MCF 10A (cell line): Measurements from ENCODE around the gene MBD3L2B. TPM values are rescaled to one million over a fixed set of nuclear protein-coding genes. Genes with fewer than 3 reads are reported as not detected.

Experiments used
- BruUV-seq: library from RNA; stranded (reverse); fragments of 400-500 nt; replicated peaks from 2 replicates; lab custom pipeline; 2021; lab: Mats Ljungman, UMichigan
- CTCF ChIA-PET: fragments of 300-600 bp; sonication (Branson Sonifier 250); formaldehyde crosslinking; extraction: SDS; loops from one replicate; lab custom pipeline; 2021; ENCODE audit warnings: antibody characterized with exemption, inconsistent platforms; lab: Yijun Ruan, JAX
- POLR2A ChIA-PET: fragments of 300-600, 350-650 bp; sonication (Branson Sonifier 250); formaldehyde crosslinking; extraction: SDS; loops from one replicate; lab custom pipeline; 2020; ENCODE audit warnings: antibody characterized with exemption, inconsistent platforms; lab: Yijun Ruan, JAX
- DNase-seq: peaks from one replicate; pipeline ENCODE4 v3.0.0-alpha.2; 2018; ENCODE audit not compliant: unreplicated experiment
- H3K27ac Mint-ChIP-seq: one replicate; pipeline ENCODE4 v1.8.0; 2022; ENCODE audit warnings: mild to moderate bottlenecking, low read depth, mixed read lengths; ENCODE audit not compliant: unreplicated experiment
- H3K27me3 Mint-ChIP-seq: one replicate; pipeline ENCODE4 v1.8.0; 2022; ENCODE audit warnings: mixed read lengths; ENCODE audit not compliant: insufficient read depth, unreplicated experiment
- H3K36me3 Mint-ChIP-seq: one replicate; pipeline ENCODE4 v1.8.0; 2022; ENCODE audit warnings: mild to moderate bottlenecking, moderate library complexity, mixed read lengths; ENCODE audit not compliant: insufficient read depth, unreplicated experiment
- H3K4me1 Mint-ChIP-seq: one replicate; pipeline ENCODE4 v1.8.0; 2022; ENCODE audit warnings: mixed read lengths; ENCODE audit not compliant: insufficient read depth, unreplicated experiment
- H3K4me3 Mint-ChIP-seq: one replicate; pipeline ENCODE4 v1.8.0; 2022; ENCODE audit warnings: mild to moderate bottlenecking, moderate library complexity, mixed read lengths; ENCODE audit not compliant: unreplicated experiment
- H3K9me3 Mint-ChIP-seq: one replicate; pipeline ENCODE4 v1.8.0; 2022; ENCODE audit warnings: mixed read lengths; ENCODE audit not compliant: unreplicated experiment
- CTCF ChIP-seq: fragments of 200-600 bp; IDR thresholded peaks from one replicate; pipeline ENCODE4 v1.8.0; 2022; ENCODE audit warnings: antibody characterized with exemption, mild to moderate bottlenecking; ENCODE audit not compliant: unreplicated experiment
- intact Hi-C: fragments of 100-400 bp; cut with micrococcal nuclease; formaldehyde crosslinking; loops from 2 replicates; pipeline ENCODE4 v1.14.1; 2022
- total RNA-seq: library from RNA; stranded (reverse); gene quantifications from 2 replicates; pipeline ENCODE4 v1.2.3, GENCODE V29; 2022

The MBD3L2B gene
- total RNA-seq, 1 experiment from 2014 or later: not detected

- Mint-ChIP-seq H3K4me3 (no peak overlapping the region), H3K36me3 (no peaks in the 10 kb centered on the region), H3K4me1 (no peaks in the 10 kb centered on the region), H3K27me3 (no peaks in the 10 kb centered on the region), H3K27ac (no peak overlapping the region), H3K9me3 (peaks cover 18% of the 10 kb centered on the region)
- DNase-seq: no peak
- TF ChIP-seq CTCF: no peak
- ChIA-PET POLR2A (no interaction called here), CTCF (interaction anchor here (1.3 kb wide), 1 partner anchor 15 kb away, joined by 4 read pairs; no protein-coding TSS in a partner anchor)
- no TSS peak for BruUV-seq
- intact Hi-C loops: no loop called here
Observed at GRCh38 chr19:6988257-6988656, 33.0 kb downstream of the MBD3L2B start.

DNA sequence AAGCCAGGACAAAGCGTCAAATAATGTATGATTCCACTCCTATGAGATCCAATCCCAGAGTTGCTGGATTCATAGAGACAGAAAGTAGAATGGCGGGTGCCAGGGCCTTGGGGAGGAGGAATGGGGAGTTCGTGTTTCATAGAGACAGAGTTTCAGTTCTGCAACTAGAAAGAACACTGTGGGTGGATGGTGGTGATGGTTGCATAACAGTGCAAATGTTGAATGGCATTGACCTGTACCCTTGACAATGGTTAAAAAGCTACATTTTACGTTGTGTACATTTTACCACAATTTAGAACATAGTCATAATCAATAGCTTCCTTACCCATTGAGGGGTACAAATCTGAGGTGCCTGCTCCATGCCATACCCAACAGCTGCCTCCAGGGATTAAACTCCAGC is 33.4 kb downstream of the MBD3L2B start:
- no peak for TF ChIP-seq CTCF
- H3K4me3 Mint-ChIP-seq: no peak overlapping the region
- DNase-seq: no peak
- H3K9me3 Mint-ChIP-seq: peaks cover 22% of the 10 kb centered on the region
- no peaks in the 10 kb centered on the region for H3K36me3 Mint-ChIP-seq
- POLR2A ChIA-PET: no interaction called here
- no peaks in the 10 kb centered on the region for H3K4me1 Mint-ChIP-seq
- CTCF ChIA-PET: interaction anchor here (1.3 kb wide), 1 partner anchor 16 kb away, joined by 4 read pairs; no protein-coding TSS in a partner anchor
- BruUV-seq: no TSS peak
- intact Hi-C loops: no loop called here
- no peaks in the 10 kb centered on the region for H3K27me3 Mint-ChIP-seq
- no peak overlapping the region for H3K27ac Mint-ChIP-seq

GRCh38 chr19:6983448-6983847 is 37.8 kb downstream of the MBD3L2B start:
- DNase-seq: no peak
- no peaks in the 10 kb centered on the region for H3K27me3 Mint-ChIP-seq

GRCh38 chr19:6979399-6979798 is 41.8 kb downstream of the MBD3L2B start:
- Mint-ChIP-seq H3K27me3 (peaks cover 12% of the 10 kb centered on the region), H3K4me3 (no peak overlapping the region), H3K27ac (no peak overlapping the region), H3K9me3 (peaks cover 14% of the 10 kb centered on the region), H3K36me3 (no peaks in the 10 kb centered on the region), H3K4me1 (no peaks in the 10 kb centered on the region)
- intact Hi-C loops: no loop called here
- TF ChIP-seq CTCF: no peak
- POLR2A ChIA-PET: interaction anchor here (0.6 kb wide), 1 partner anchor 9 kb away, joined by 3 read pairs; no protein-coding TSS in a partner anchor
- no peak for DNase-seq
- BruUV-seq: no TSS peak
- CTCF ChIA-PET: interaction anchor here (0.9 kb wide), 1 partner anchor 821 kb away, joined by 3 read pairs; no protein-coding TSS in a partner anchor

More at GRCh38 chr19:6983448-6983847, 37.8 kb downstream of the MBD3L2B start:
- Mint-ChIP-seq H3K4me1 (no peaks in the 10 kb centered on the region), H3K9me3 (peaks cover 22% of the 10 kb centered on the region), H3K27ac (no peak overlapping the region), H3K4me3 (no peak overlapping the region), H3K36me3 (no peaks in the 10 kb centered on the region)
- no TSS peak for BruUV-seq
- ChIA-PET CTCF (interaction anchor here (0.6 to 0.8 kb wide), 3 partner anchors 83 to 519 kb away, joined by 3 to 5 read pairs (median 3); no protein-coding TSS in a partner anchor), POLR2A (no interaction called here)
- intact Hi-C loops: no loop called here
- TF ChIP-seq CTCF: no peak
